ENCODE results near the gene EFL1.

DNA sequence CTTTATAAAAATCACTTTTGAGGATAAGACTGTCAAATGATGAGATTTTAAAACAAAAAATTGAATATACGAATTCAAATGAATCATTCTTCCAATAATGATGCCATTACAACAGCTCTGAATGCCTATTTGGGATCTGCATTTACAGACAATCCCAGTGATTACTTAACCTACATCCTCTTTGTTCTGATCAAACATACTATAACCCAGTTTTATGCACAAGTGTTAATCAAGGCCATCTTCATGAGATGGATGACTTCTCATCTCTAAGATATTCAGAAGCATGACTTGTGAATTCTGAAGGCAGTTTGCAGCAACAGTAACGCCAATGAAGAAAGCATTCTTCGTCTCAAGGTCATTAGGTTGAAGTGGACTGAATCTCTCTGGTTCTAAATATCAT, 126.4 kb downstream of the EFL1 start:
- TF ChIP-seq, protein P1, sequence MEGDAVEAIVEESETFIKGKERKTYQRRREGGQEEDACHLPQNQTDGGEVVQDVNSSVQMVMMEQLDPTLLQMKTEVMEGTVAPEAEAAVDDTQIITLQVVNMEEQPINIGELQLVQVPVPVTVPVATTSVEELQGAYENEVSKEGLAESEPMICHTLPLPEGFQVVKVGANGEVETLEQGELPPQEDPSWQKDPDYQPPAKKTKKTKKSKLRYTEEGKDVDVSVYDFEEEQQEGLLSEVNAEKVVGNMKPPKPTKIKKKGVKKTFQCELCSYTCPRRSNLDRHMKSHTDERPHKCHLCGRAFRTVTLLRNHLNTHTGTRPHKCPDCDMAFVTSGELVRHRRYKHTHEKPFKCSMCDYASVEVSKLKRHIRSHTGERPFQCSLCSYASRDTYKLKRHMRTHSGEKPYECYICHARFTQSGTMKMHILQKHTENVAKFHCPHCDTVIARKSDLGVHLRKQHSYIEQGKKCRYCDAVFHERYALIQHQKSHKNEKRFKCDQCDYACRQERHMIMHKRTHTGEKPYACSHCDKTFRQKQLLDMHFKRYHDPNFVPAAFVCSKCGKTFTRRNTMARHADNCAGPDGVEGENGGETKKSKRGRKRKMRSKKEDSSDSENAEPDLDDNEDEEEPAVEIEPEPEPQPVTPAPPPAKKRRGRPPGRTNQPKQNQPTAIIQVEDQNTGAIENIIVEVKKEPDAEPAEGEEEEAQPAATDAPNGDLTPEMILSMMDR (IDR thresholded peaks at IDR 0.05) = no peak
- TF ChIP-seq POLR2AphosphoS5 (IDR thresholded peaks at IDR 0.05) (no peak), EP300 (IDR thresholded peaks at IDR 0.05) (no peak)

All from suprapubic skin (tissue), 4 donors.